GM12872 (cell line): ENCODE measurements around the gene TMEM53.

Experiments
- CTCF ChIP-seq: IDR thresholded peaks from 3 replicates; pipeline ENCODE4 v1.5.1; 2011; ENCODE audit warnings: low read depth, mild to moderate bottlenecking, low read length, moderate library complexity; ENCODE audit not compliant: insufficient read depth

Gene TMEM53

GRCh38 chr1:44635439-44635838 lies 38.8 kb downstream of the TMEM53 start:
- TF ChIP-seq CTCF: no peak

GRCh38 chr1:44634606-44635189 lies 39.6 kb downstream of the TMEM53 start:
- TF ChIP-seq CTCF: no peak

GRCh38 chr1:44632598-44632997 lies 41.7 kb downstream of the TMEM53 start:
- no peak for TF ChIP-seq CTCF

GRCh38 chr1:44631647-44632539 lies 42.4 kb downstream of the TMEM53 start:
- TF ChIP-seq CTCF: no peak

GRCh38 chr1:44631333-44631646 lies 43.0 kb downstream of the TMEM53 start:
- TF ChIP-seq CTCF: no peak

- no peak for TF ChIP-seq CTCF
Measured at GRCh38 chr1:44630116-44630515, 44.2 kb downstream of the TMEM53 start.

GRCh38 chr1:44628962-44629756 lies 45.1 kb downstream of the TMEM53 start:
- no peak for TF ChIP-seq CTCF
